NB4 (cell line): ENCODE measurements around the gene SHISA8.

Source experiments
- DNase-seq: peaks from one replicate; pipeline ENCODE4 v3.0.0; 2010; ENCODE audit warnings: low read depth
- H3K4me3 ChIP-seq: one replicate; pipeline ENCODE4 v1.5.1; 2011; ENCODE audit warnings: mild to moderate bottlenecking, low read depth, low read length, moderate library complexity
- MYC ChIP-seq: IDR thresholded peaks from 2 replicates; pipeline ENCODE4 v1.6.1; 2011; ENCODE audit warnings: low read depth, low read length
- POLR2A ChIP-seq: IDR thresholded peaks from 2 replicates; pipeline ENCODE4 v1.6.1; 2011; ENCODE audit warnings: mild to moderate bottlenecking; ENCODE audit not compliant: insufficient read length; ENCODE audit errors: extremely low read depth
- TF ChIP-seq, protein P1 (sequence below): IDR thresholded peaks from one replicate; pipeline ENCODE4 v1.5.1; 2012; ENCODE audit warnings: low read depth, low read length
- TF ChIP-seq, protein P2 (sequence below): IDR thresholded peaks from 2 replicates; pipeline ENCODE4 v1.6.1; 2011; ENCODE audit warnings: low read depth, low read length

The SHISA8 gene

DNA sequence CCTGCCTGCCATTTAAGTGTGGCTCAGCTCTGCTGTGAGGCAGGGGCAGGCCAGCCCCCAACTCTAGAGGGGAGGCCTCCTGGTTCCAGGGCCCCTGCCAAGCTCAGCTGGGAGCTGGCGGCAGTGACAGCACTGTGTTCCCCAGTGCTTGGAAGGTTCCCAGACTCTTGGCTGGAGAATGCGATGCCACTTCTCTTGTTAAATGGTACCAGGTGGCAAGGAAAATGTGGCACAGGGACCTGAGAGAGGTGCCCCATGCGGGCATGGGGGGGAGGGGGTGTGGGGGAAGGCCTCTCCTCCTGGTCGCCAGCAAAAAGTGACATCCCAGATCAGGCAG, 20.1 kb upstream of the SHISA8 start:
- TF ChIP-seq POLR2A (no peak), MYC (no peak)
- TF ChIP-seq, protein P1, sequence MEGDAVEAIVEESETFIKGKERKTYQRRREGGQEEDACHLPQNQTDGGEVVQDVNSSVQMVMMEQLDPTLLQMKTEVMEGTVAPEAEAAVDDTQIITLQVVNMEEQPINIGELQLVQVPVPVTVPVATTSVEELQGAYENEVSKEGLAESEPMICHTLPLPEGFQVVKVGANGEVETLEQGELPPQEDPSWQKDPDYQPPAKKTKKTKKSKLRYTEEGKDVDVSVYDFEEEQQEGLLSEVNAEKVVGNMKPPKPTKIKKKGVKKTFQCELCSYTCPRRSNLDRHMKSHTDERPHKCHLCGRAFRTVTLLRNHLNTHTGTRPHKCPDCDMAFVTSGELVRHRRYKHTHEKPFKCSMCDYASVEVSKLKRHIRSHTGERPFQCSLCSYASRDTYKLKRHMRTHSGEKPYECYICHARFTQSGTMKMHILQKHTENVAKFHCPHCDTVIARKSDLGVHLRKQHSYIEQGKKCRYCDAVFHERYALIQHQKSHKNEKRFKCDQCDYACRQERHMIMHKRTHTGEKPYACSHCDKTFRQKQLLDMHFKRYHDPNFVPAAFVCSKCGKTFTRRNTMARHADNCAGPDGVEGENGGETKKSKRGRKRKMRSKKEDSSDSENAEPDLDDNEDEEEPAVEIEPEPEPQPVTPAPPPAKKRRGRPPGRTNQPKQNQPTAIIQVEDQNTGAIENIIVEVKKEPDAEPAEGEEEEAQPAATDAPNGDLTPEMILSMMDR = no peak
- TF ChIP-seq, protein P2, sequence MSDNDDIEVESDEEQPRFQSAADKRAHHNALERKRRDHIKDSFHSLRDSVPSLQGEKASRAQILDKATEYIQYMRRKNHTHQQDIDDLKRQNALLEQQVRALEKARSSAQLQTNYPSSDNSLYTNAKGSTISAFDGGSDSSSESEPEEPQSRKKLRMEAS = no peak
- DNase-seq = no peak
- no peak overlapping the region for H3K4me3 ChIP-seq

DNA sequence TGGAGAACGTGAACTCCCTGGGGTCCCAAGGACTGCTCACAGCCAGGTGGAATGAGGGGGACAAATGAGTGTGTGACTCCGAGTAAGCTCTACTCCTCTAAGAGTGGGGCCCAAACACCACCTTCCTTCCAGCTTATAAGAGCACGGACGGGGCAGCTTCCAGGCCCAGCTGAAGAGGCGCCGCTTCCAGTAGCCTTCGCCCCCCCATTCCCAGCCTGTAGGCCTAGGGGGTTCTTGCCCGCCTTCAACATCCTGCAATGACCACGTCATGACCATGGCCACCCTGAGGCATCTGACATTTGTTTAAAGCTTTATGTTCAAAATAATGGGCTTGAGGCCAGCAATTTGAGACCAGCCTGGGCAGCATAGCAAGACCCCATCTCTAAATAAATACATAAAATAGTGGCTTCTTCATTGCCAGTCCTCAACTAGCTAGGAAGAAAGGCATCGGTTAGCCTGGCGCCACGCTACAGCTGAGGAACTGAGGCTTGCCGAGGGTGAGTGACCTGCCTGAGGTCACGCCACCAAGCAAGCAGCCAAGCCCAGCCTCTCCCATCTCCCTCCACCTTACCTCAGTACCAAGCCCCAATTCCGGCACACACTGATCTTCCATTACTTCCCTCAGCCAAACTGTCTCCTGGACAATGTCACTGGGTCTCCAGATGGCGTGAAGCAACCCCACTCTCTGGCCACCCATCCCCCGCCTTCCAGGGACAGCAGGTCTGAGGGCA, 19.6 kb upstream of the SHISA8 start:
- H3K4me3 ChIP-seq = no peak overlapping the region
- no peak for DNase-seq

DNA sequence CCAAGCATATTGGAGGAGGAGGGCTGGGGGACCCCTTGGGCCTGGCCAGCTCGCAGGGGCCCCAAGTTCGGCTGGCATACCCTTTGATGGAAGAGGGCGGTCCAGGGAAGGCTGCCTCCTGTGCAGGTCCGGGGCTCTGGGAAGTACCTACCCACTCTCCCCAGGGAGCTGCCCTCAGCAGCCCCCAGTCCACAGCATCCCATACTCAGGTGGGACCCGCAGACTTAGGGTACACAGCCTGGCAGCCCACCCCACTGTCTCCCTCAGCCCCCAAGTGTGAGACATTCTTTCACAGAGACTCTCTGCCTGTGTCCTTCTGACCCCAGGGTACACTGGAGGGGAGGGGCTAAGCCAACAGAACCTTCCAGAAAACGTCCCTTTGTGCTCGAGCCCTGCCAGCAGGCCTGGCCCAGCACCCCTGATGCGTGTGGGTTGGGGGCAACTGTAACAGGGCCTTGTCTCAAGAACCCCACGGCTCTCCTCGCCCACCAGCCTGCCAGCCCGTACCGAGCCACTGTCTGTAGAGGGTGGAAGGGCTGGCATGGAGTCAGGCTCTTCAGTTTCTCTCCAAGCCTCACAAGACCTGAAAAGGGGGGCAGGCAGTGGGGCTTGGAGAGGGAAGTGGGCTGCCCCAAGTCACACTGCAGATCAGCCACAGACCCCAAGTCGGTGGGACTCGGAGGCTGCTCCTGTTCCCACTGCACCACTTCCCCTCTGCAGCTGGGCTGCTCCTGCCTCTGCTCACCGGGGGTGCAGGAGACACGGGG, 18.7 kb upstream of the SHISA8 start:
- no peak overlapping the region for H3K4me3 ChIP-seq
- DNase-seq = no peak
- TF ChIP-seq, protein P1 = no peak
- TF ChIP-seq MYC (no peak), POLR2A (no peak)
- TF ChIP-seq, protein P2 = no peak

More for the DNA sequence above, 19.6 kb upstream of the SHISA8 start:
- TF ChIP-seq, protein P1 = no peak
- TF ChIP-seq MYC (no peak), POLR2A (no peak)
- TF ChIP-seq, protein P2 = no peak

DNA sequence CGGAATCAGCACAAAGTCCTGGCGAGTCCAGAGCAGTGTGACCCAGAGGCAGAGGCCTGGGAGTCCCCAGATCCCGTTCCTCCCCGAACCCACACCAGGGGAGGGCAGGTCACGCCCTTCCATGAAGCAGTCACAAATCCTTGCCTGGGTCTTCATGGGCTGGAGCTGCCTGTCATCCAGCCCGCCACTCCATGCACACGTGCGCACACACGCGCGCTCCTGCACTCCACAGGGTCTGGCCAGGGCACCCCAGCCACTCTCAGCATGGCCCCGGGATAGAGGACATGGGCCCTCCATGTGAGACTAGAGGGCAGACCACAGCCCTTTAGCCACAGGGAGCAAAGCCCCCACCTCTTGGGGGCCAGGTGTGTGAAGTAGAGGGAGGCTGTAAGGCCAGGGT, 17.5 kb upstream of the SHISA8 start:
- H3K4me3 ChIP-seq = no peak overlapping the region
- TF ChIP-seq, protein P1 = no peak
- TF ChIP-seq MYC = no peak
- TF ChIP-seq, protein P2 = no peak
- no peak for TF ChIP-seq POLR2A
- DNase-seq = no peak

DNA sequence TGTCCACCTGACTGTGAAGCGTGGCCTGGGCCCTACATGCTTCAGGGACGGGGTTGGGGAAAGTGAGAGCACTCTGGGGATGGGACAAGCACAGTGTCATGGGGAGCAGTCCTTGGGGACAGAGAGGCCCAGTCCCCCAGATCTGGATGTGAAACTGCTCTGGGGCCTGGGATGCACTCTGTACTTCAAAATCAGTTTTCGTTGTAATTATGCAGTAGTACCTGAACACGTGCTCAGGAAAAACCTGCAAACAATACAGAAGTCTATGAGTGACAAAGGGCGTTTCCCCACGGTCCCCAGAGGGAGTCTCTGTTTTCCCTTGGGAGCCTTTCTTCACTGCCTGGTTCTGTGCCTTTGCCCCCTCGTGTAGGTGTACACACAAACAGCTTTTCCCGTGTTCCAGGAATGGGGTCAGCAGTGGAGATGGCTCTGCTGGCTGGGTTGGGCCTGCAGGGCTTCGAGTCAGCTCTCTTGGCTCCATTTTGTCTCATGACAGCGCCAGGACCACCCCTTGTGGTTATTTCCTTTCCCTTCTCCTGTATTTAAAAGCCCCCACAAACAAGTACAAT, 16.9 kb upstream of the SHISA8 start:
- peak; percentile 60 for DNase-seq
- H3K4me3 ChIP-seq = no peak overlapping the region
- TF ChIP-seq MYC = no peak
- no peak for TF ChIP-seq POLR2A
- TF ChIP-seq, protein P1 = no peak
- TF ChIP-seq, protein P2 = no peak
